Vagina (tissue), 2 donors: Measurements from ENCODE around the gene FAM222A. TPM values are rescaled to one million over a fixed set of nuclear protein-coding genes. Genes with fewer than 3 reads are reported as not detected.

Experiments used
- DNase-seq, 2 donors: peaks; one replicate each; pipeline ENCODE4 v3.0.0-alpha.2; 2017; ENCODE audit errors: extremely low spot score in 2 of 2
- H3K27ac ChIP-seq: fragments of 200-600 bp; sonication (generic); one replicate; pipeline ENCODE4 v1.5.1; 2019
- H3K27me3 ChIP-seq: fragments of 200-600 bp; sonication (generic); one replicate; pipeline ENCODE4 v1.5.1; 2019
- H3K36me3 ChIP-seq, 2 donors: fragments of 200-600 bp; sonication (generic); one replicate each; pipeline ENCODE4 v1.5.1; 2017 to 2019
- H3K4me1 ChIP-seq: fragments of 200-600 bp; sonication (generic); one replicate; pipeline ENCODE4 v1.5.1; 2019
- H3K4me3 ChIP-seq, 2 donors: fragments of 200-600 bp; sonication (generic); 1 replicate in 1 of 2; 2 replicates in 1 of 2; pipeline ENCODE4 v1.5.1; 2016 to 2019
- H3K9me3 ChIP-seq: fragments of 200-600 bp; sonication (generic); one replicate; pipeline ENCODE4 v1.5.1; 2019
- CTCF ChIP-seq, 3 experiments: fragments of 450-650 bp in 2 of 3; fragments of 200-600 bp in 1 of 3; sonication (generic) in 1 of 3; IDR thresholded peaks; one replicate each; pipeline ENCODE4 v1.5.1; 2017 to 2019; ENCODE audit warnings: antibody characterized with exemption in 3 of 3, mild to moderate bottlenecking in 2 of 3, moderate library complexity in 2 of 3
- POLR2A ChIP-seq, 2 donors: fragments of 450-650 bp; IDR thresholded peaks; one replicate each; pipeline ENCODE4 v1.6.1; 2017; ENCODE audit warnings: antibody characterized with exemption in 2 of 2, mild to moderate bottlenecking in 2 of 2, moderate library complexity in 2 of 2
- POLR2AphosphoS5 ChIP-seq, 2 donors: sonication (generic); formaldehyde crosslinking; IDR thresholded peaks; one replicate each; pipeline ENCODE4 v1.9.0; 2017; ENCODE audit warnings: antibody characterized with exemption in 2 of 2, mild to moderate bottlenecking in 2 of 2, low read depth in 1 of 2; ENCODE audit not compliant: insufficient read depth in 1 of 2
- intact Hi-C: fragments of 100-400 bp; cut with DNase I; formaldehyde crosslinking; loops from one replicate; pipeline ENCODE4 v1.15.1; 2023
- total RNA-seq: library from RNA; depleted of rRNA; stranded (reverse); fragments of >200 nt; gene quantifications from one replicate; pipeline ENCODE4 v1.2.3, GENCODE V29; 2016

The FAM222A gene
- total RNA-seq, 1 donor from 2014 or later = 1.5 TPM

DNA sequence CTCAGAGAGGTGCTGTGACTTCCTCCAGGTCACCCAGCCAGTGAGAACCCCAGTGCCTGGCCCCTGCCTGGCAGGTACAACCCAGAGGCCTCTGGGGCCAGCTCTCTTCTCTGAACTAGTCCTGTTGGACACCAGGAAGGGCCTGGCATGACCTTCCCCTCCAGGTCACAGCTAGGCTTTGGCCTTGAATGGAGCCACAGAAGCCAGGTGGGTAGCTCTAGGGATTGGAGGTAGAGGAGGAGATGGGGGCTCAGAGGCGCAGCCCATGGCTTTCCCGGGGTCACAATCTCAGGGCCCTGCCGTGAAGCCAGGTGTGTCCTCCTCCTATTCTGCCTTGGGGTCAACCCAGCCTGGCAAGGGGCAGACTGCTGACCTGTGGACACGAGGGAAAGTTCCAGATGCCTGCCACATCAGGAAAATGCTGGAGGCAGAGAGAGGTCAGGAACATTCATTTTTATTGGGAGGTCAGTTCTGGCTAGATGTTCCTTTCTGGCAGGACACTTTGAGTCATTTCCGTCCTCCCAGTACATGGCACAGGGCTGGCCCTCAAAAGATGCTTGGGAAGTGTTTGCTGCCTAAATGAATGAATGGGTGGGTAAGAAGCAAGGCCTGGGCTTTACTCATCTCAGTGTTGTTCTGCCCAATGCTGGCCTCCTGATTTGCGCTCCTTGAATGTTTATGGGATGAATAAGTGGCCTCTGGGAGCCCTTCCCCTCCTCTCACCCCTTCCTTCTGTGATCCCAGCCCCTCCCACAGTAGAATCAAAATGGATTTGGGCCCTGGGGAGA lies 25.4 kb downstream of the FAM222A start:
- intact Hi-C loops = no loop called here
- no peak for DNase-seq
- Histone ChIP-seq H3K27ac (no peak overlapping the region), H3K36me3 (no peaks in the 10 kb centered on the region), H3K9me3 (no peaks in the 10 kb centered on the region), H3K4me3 (no peak overlapping the region), H3K27me3 (no peaks in the 10 kb centered on the region), H3K4me1 (no peaks in the 10 kb centered on the region)
- no peak for TF ChIP-seq POLR2AphosphoS5 (IDR thresholded peaks at IDR 0.05; ENCODE audit: insufficient read depth in 1 of 2, low read depth in 1 of 2)
- no peak for TF ChIP-seq CTCF (IDR thresholded peaks at IDR 0.05)
- no peak for TF ChIP-seq POLR2A (IDR thresholded peaks at IDR 0.05)

GRCh38 chr12:109739747-109740693 lies 26.4 kb downstream of the FAM222A start:
- no peak overlapping the region for H3K4me3 ChIP-seq
- intact Hi-C loops = no loop called here
- TF ChIP-seq CTCF (IDR thresholded peaks at IDR 0.05) (no peak), POLR2A (IDR thresholded peaks at IDR 0.05) (no peak), POLR2AphosphoS5 (IDR thresholded peaks at IDR 0.05; ENCODE audit: insufficient read depth in 1 of 2, low read depth in 1 of 2) (no peak)
- no peaks in the 10 kb centered on the region for H3K4me1 ChIP-seq
- H3K36me3 ChIP-seq = no peaks in the 10 kb centered on the region
- H3K9me3 ChIP-seq = no peaks in the 10 kb centered on the region
- H3K27me3 ChIP-seq = no peaks in the 10 kb centered on the region
- no peak for DNase-seq
- H3K27ac ChIP-seq = no peak overlapping the region

- no peaks in the 10 kb centered on the region for H3K27me3 ChIP-seq
- H3K4me3 ChIP-seq = no peak overlapping the region
- H3K27ac ChIP-seq = no peak overlapping the region
- intact Hi-C loops = no loop called here
- no peaks in the 10 kb centered on the region for H3K9me3 ChIP-seq
- no peaks in the 10 kb centered on the region for H3K4me1 ChIP-seq
- H3K36me3 ChIP-seq = no peaks in the 10 kb centered on the region
- TF ChIP-seq POLR2A (IDR thresholded peaks at IDR 0.05) = no peak
- DNase-seq = no peak
Observed at GRCh38 chr12:109740694-109741245, 27.1 kb downstream of the FAM222A start.

GRCh38 chr12:109741286-109741969 lies 27.8 kb downstream of the FAM222A start:
- intact Hi-C loops = no loop called here
- no peaks in the 10 kb centered on the region for H3K4me1 ChIP-seq
- DNase-seq = no peak
- H3K9me3 ChIP-seq = no peaks in the 10 kb centered on the region
- H3K36me3 ChIP-seq = no peaks in the 10 kb centered on the region
- TF ChIP-seq CTCF (IDR thresholded peaks at IDR 0.05) (no peak), POLR2A (IDR thresholded peaks at IDR 0.05) (no peak)
- no peaks in the 10 kb centered on the region for H3K27me3 ChIP-seq
- no peak overlapping the region for H3K4me3 ChIP-seq
- H3K27ac ChIP-seq = no peak overlapping the region
